Thymus (tissue), 11 donors: ENCODE results near the gene MAPKAP1. TPM values are rescaled to one million over a fixed set of nuclear protein-coding genes. Genes with fewer than 3 reads are reported as not detected.

Experiments
- DNase-seq, 9 donors: peaks; one replicate each; pipeline ENCODE4 v3.0.0-alpha.2; 2013; ENCODE audit warnings: low spot score in 9 of 9, low read depth in 6 of 9, missing footprints in 1 of 9
- H3K27ac ChIP-seq, 2 donors: one replicate each; pipeline ENCODE4 v1.5.1; 2013; ENCODE audit warnings: control low read depth in 1 of 2, low read depth in 1 of 2, low read length in 1 of 2, mild to moderate bottlenecking in 1 of 2, moderate library complexity in 1 of 2
- H3K27me3 ChIP-seq, 2 donors: one replicate each; pipeline ENCODE4 v1.5.1; 2013; ENCODE audit warnings: low read length in 1 of 2; ENCODE audit not compliant: control insufficient read depth in 2 of 2, insufficient read depth in 1 of 2
- H3K36me3 ChIP-seq, 2 donors: one replicate each; pipeline ENCODE4 v1.5.1; 2013; ENCODE audit warnings: low read length in 1 of 2, mild to moderate bottlenecking in 1 of 2, moderate library complexity in 1 of 2; ENCODE audit not compliant: control insufficient read depth in 2 of 2, insufficient read depth in 2 of 2
- H3K4me1 ChIP-seq, 2 donors: one replicate each; pipeline ENCODE4 v1.5.1; 2013; ENCODE audit warnings: low read length in 2 of 2; ENCODE audit not compliant: control insufficient read depth in 2 of 2, insufficient read depth in 2 of 2
- H3K4me3 ChIP-seq, 2 donors: one replicate each; pipeline ENCODE4 v1.5.1; 2013; ENCODE audit warnings: low read length in 2 of 2, control low read depth in 1 of 2, mild to moderate bottlenecking in 1 of 2
- H3K9me3 ChIP-seq, 2 donors: one replicate each; pipeline ENCODE4 v1.5.1; 2013; ENCODE audit warnings: low read length in 1 of 2, mild to moderate bottlenecking in 1 of 2; ENCODE audit not compliant: control insufficient read depth in 2 of 2, insufficient read depth in 1 of 2
- whole genome bisulfite sequencing: extraction: QIAGEN DNeasy Blood & Tissue Kit; methylation state at CpG from one replicate; pipeline ENCODE4 v1.1.7; 2013; 5-methylcytosine and 5-hydroxymethylcytosine counted together
- polyA plus RNA-seq: library from polyadenylated mRNA; stranded (reverse); fragments of 200-250 nt; gene quantifications from one replicate; pipeline ENCODE4 v1.2.3, GENCODE V29; 2013
- total RNA-seq: library from RNA; stranded (reverse); fragments of 120-200 nt; gene quantifications from one replicate; pipeline ENCODE4 v1.2.4, GENCODE V29; 2013
- donor health status: healthy.

MAPKAP1 gene
- total and polyA plus RNA-seq, 2 donors: 40.3 to 40.7 TPM

DNA sequence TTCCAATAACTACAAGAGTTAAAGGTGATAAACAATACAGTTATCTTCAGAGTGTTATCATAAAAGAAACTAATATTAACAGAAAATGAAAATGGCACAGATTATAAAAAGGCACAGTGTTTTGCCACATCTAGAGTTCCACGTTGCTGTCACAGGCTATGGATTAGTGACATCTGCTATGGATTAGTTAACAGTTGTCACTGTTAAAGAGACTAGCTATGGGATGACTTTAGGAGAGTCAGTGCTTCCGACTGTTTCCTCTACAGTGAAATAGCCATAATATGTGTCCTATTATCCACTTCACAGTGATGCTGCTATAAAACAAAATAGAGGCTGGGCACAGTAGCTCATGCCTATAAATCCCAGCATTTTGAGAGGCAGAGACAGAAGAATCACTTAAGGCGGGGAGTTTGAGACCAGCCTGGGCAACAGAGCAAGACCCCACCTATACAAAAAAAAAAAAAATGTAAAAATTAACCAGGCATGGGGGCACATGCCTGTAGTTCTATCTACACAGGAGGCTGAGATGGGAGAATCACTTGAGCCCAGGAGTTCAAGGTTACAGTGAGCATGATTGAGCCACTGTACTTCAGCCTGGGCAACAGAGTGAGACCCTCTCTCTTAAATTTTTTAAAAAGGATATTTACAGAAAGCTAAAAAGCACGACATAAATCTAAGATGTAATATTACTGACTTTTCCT, 19.7 kb downstream of the MAPKAP1 start:
- WGBS: 98% methylated on average over 4 of the region's 4 CpGs
- no peak for DNase-seq
- Histone ChIP-seq H3K27ac (no peak overlapping the region), H3K4me1 (no peaks in the 10 kb centered on the region), H3K9me3 (no peaks in the 10 kb centered on the region), H3K36me3 (peaks cover 0 to 9% of the 10 kb centered on the region in 2 donors), H3K27me3 (no peaks in the 10 kb centered on the region), H3K4me3 (no peak overlapping the region)

DNA sequence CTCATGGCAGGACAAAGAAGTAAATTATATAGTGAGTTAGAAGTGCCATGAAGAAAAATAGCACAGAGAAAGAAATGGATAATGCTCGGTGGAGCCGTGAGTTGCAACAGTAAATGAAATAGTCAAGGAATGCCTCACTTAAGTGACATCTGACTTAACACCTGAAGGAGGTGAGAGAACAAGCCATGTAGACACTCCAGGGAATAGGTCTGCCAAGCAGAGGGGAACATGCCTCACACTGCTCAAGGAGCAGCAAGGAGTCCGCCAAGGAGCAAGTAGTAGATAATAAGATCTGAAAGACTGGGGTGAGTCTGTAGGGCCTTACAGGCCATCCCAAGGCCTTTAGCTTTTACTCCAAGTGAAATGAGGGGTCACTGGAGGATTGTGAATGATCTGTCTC, 21.8 kb downstream of the MAPKAP1 start:
- H3K36me3 ChIP-seq: peaks cover 0 to 9% of the 10 kb centered on the region in 2 donors
- WGBS: 98% methylated on average over 3 of the region's 3 CpGs

DNA sequence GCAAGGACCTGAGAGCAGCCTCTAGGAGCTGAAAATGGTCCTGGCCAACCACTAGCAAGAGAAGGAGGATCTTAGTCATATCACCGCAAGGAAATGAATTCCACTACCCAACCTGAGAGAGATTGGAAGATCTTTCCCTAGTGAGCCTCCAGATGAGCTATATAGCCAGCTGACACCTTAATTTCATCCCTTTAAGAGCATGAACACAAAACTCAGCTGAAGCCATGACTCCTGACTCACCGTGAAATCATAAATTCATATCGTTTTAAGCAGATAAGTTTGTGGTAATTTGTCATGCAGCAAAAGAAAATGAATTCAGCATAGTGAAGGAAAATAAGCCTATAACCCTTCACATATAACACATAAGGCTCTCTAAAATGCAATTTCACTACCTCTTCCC, 23.5 kb downstream of the MAPKAP1 start:
- H3K36me3 ChIP-seq: peaks cover 0 to 9% of the 10 kb centered on the region in 2 donors
- H3K27me3 ChIP-seq: no peaks in the 10 kb centered on the region
- no peak for DNase-seq
- H3K4me1 ChIP-seq: no peaks in the 10 kb centered on the region
- no peaks in the 10 kb centered on the region for H3K9me3 ChIP-seq
- H3K4me3 ChIP-seq: no peak overlapping the region
- WGBS: over 99% methylated on average over 3 of the region's 3 CpGs
- no peak overlapping the region for H3K27ac ChIP-seq

More for the DNA sequence above, 21.8 kb downstream of the MAPKAP1 start:
- DNase-seq: no peak
- Histone ChIP-seq H3K27me3 (no peaks in the 10 kb centered on the region), H3K4me3 (no peak overlapping the region), H3K27ac (no peak overlapping the region), H3K9me3 (no peaks in the 10 kb centered on the region), H3K4me1 (no peaks in the 10 kb centered on the region)

DNA sequence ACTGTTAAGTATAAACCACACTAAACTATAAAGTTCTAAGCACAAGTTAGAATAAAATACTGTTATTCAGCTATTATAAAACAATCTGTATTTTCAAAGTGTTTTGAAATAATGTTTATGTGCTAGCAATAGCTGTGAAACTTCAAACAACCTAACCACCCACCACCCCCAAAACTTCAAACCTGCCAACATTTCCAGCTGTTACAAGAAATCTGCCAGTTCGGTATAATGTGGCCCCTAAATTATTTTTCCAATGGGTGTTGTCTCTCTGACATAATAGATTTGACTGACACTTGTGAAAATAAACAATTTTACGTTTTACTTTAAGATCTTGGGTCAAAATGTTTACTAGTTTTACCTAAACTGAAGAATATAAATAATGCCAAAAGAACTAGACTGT, 24.7 kb downstream of the MAPKAP1 start:
- no peak overlapping the region for H3K27ac ChIP-seq
- H3K36me3 ChIP-seq: peaks cover 0 to 9% of the 10 kb centered on the region in 2 donors
- WGBS: 90% methylated on average over 2 of the region's 2 CpGs
- H3K27me3 ChIP-seq: no peaks in the 10 kb centered on the region
- H3K4me3 ChIP-seq: no peak overlapping the region
- DNase-seq: no peak
- no peaks in the 10 kb centered on the region for H3K4me1 ChIP-seq
- H3K9me3 ChIP-seq: no peaks in the 10 kb centered on the region

DNA sequence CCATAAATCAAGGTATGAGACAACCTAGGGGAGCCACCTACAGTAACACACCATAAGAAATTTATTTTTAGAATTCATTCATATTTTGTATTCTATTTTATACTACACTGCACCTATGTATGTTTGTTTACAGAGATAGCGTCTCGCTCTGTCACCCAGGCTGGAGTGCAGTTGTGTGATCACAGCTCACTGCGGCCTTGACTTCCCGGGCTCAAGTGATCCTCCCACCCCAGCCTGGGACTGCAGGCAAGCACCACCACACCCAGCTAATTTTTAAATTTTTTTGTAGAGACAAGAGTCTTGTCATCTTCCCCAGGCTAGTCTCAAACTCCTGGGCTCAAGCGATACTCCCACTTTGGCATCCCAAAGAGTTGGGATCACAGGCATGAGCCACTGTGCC, 25.4 kb downstream of the MAPKAP1 start:
- H3K36me3 ChIP-seq: peaks cover 0 to 9% of the 10 kb centered on the region in 2 donors
- 99% methylated on average over 5 of the region's 5 CpGs for WGBS
- no peaks in the 10 kb centered on the region for H3K9me3 ChIP-seq
- no peaks in the 10 kb centered on the region for H3K4me1 ChIP-seq
- DNase-seq: no peak
- no peak overlapping the region for H3K4me3 ChIP-seq
- no peaks in the 10 kb centered on the region for H3K27me3 ChIP-seq
- H3K27ac ChIP-seq: no peak overlapping the region

DNA sequence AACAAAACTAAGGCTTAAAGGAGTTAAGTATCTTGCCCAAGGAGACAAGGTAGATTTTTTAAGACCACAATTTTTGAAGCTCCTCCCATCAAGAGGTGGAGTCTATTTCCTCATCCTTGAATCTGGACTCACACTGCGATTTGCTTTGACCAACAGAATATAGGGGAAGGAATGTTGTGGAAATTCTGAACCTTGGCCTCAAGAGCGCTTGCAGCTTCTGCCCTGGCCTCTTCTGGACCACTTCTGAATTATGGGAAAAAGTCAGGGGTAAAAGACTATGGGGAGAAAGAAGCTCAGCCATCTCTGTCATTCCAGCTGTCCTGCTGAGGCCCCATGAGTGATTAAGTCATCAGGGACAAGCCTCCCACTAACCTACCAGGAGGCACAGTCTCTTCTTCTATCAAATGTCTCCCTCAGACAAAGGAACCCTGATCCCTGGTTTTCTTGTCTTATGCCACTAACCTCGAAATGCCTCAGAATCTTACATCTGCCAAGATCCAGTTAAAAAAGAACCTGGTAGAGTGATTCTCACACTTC, 25.9 kb downstream of the MAPKAP1 start:
- no peak for DNase-seq
- H3K4me3 ChIP-seq: no peak overlapping the region
- H3K36me3 ChIP-seq: peaks cover 0 to 9% of the 10 kb centered on the region in 2 donors
- H3K4me1 ChIP-seq: no peaks in the 10 kb centered on the region
- H3K9me3 ChIP-seq: no peaks in the 10 kb centered on the region
- over 99% methylated on average over 3 of the region's 3 CpGs for WGBS
- H3K27ac ChIP-seq: no peak overlapping the region
- no peaks in the 10 kb centered on the region for H3K27me3 ChIP-seq

DNA sequence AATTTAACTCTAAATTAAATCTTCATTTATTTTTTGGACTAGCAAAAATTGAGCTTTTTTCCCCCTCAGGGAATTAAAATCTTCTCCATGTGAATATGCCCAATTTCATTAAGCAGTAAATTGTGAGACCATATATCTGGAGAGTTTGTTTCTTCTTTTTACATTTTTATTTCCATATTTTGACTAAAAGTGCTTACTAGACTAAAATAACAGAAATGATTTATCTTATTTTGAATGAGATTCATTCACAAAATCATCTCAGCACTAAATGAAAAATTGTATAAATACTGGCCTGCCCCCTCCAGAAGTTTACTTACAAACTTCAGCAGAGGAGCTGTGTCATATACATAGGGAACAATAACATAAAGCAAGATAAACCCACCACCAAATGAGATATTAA, 26.6 kb downstream of the MAPKAP1 start:
- Histone ChIP-seq H3K9me3 (no peaks in the 10 kb centered on the region), H3K4me3 (no peak overlapping the region), H3K4me1 (no peaks in the 10 kb centered on the region), H3K27me3 (no peaks in the 10 kb centered on the region), H3K27ac (no peak overlapping the region), H3K36me3 (peaks cover 0 to 9% of the 10 kb centered on the region in 2 donors)
- DNase-seq: no peak

DNA sequence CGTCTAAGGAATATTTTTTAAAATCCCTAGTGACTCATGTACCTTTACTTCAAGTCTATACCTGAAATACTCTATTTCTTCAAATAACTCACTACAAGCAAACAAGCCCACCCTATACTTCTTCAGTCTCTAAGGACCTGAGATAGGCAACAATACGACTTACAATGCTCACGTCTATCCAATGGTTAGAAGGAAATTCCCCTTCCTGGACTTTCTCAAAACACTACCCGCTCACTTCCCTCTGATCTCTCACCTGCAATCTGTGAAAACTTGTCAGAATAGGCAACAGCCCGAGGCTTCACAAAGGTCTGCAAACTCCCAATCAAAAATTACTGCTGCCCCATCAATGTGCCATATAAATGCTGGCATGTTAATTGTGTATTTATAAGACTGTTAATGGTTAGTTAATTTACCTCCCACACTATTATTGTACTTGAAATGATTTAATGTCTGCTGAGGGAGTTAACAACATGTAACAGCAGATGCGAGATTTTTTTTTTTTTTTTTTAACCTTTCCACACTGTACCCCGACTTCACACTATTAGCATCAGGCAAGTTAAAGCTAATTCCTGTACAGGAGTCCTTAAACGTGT, 27.3 kb downstream of the MAPKAP1 start:
- 94% methylated on average over 8 of the region's 8 CpGs for WGBS
- no peaks in the 10 kb centered on the region for H3K9me3 ChIP-seq
- no peaks in the 10 kb centered on the region for H3K4me1 ChIP-seq
- H3K36me3 ChIP-seq: peaks cover 0 to 3% of the 10 kb centered on the region in 2 donors
- no peak for DNase-seq
- H3K27ac ChIP-seq: no peak overlapping the region
- no peaks in the 10 kb centered on the region for H3K27me3 ChIP-seq
- H3K4me3 ChIP-seq: no peak overlapping the region
